Sciatic nerve (tissue), 2 donors: ENCODE results near the gene MEIOB. TPM values are rescaled to one million over a fixed set of nuclear protein-coding genes. Genes with fewer than 3 reads are reported as not detected.
"Not testable (repeated sequence)": the region's sequence is repeated elsewhere in the genome, so short reads cannot be mapped to it uniquely, and the experiment has no call there.

Source experiments
- ATAC-seq: fragments of 200-7000 bp; cut with Tn5 transposase; one replicate; pipeline ENCODE4 v1.9.1; 2020; ENCODE audit warnings: mild to moderate bottlenecking, moderate library complexity
- DNase-seq: peaks from one replicate; pipeline ENCODE4 v3.0.0-alpha.2; 2020; ENCODE audit warnings: low spot score
- intact Hi-C: fragments of 100-400 bp; cut with DNase I; formaldehyde crosslinking; loops from one replicate; pipeline ENCODE4 v1.14.2; 2022
- total RNA-seq: library from RNA; stranded (reverse); fragmentation: NEBNext Ultra II Directional; extraction: Animal tissue kit (Norgen Biotek cat#: 25700); gene quantifications from one replicate; pipeline ENCODE4 v1.2.1, GENCODE V29; 2021
- donor health status: DM: no; HTN: no; CAD: no.
- donor health status: DM: no; HTN: no; CAD: no.

The MEIOB gene
- not detected for total RNA-seq

GRCh38 chr16:1871974-1872635 is at the start of gene MEIOB:
Gene MEIOB (minus strand): TSS chr16:1872164. CDS start chr16:1868175, 3,989 bp downstream.
- DNase-seq, result no peak
- intact Hi-C loops, result no loop called here
- no peak for ATAC-seq

GRCh38 chr16:1920727-1921171 is 48.8 kb upstream of the MEIOB start:
- intact Hi-C loops, result no loop called here
- DNase-seq (no peak), ATAC-seq (no peak)

GRCh38 chr16:1920122-1920521 is 48.2 kb upstream of the MEIOB start:
- DNase-seq, ATAC-seq, intact Hi-C loops: not testable (repeated sequence)

GRCh38 chr16:1919327-1919998 is 47.5 kb upstream of the MEIOB start:
- intact Hi-C loops, result no loop called here
- no peak for ATAC-seq
- DNase-seq, result no peak

GRCh38 chr16:1918351-1919326 is 46.7 kb upstream of the MEIOB start, which contains the start of gene HS3ST6:
Gene HS3ST6 (minus strand): TSS chr16:1918415. CDS start chr16:1918323, 92 bp downstream.
- ATAC-seq (no peak), DNase-seq (no peak)
- intact Hi-C loops, result no loop called here

GRCh38 chr16:1917665-1918350 is 45.8 kb upstream of the MEIOB start:
- intact Hi-C loops, result no loop called here
- DNase-seq (no peak), ATAC-seq (no peak)

GRCh38 chr16:1917056-1917664 is 45.2 kb upstream of the MEIOB start:
- no peak for DNase-seq
- intact Hi-C loops, result no loop called here
- no peak for ATAC-seq

GRCh38 chr16:1916640-1916990 is 44.7 kb upstream of the MEIOB start:
- intact Hi-C loops, result no loop called here
- ATAC-seq (no peak), DNase-seq (no peak)

GRCh38 chr16:1915732-1916639 is 44.0 kb upstream of the MEIOB start:
- ATAC-seq (no peak), DNase-seq (no peak)
- intact Hi-C loops, result no loop called here

- intact Hi-C loops, result no loop called here
- ATAC-seq (no peak), DNase-seq (no peak)
Observed at GRCh38 chr16:1914988-1915387, 43.0 kb upstream of the MEIOB start.

- intact Hi-C loops, result no loop called here
- DNase-seq (no peak), ATAC-seq (no peak)
Observed at GRCh38 chr16:1914084-1914608, 42.2 kb upstream of the MEIOB start.

- ATAC-seq (no peak), DNase-seq (no peak)
- intact Hi-C loops, result no loop called here
Observed at GRCh38 chr16:1913327-1914083, 41.5 kb upstream of the MEIOB start.

GRCh38 chr16:1912215-1912543 is 40.2 kb upstream of the MEIOB start:
- intact Hi-C loops, result no loop called here
- ATAC-seq, result no peak
- DNase-seq, result no peak

- intact Hi-C loops, result no loop called here
- ATAC-seq, result no peak
- no peak for DNase-seq
Observed at GRCh38 chr16:1911467-1912214, 39.7 kb upstream of the MEIOB start.

GRCh38 chr16:1909561-1910231 is 37.7 kb upstream of the MEIOB start:
- peak; percentile 14 for ATAC-seq
- intact Hi-C loops, result no loop called here
- no peak for DNase-seq

- intact Hi-C loops, result no loop called here
- DNase-seq (no peak), ATAC-seq (no peak)
Observed at GRCh38 chr16:1908983-1909382, 37.0 kb upstream of the MEIOB start.
